Coronary artery (tissue), 2 donors: ENCODE results near the gene STS.
"Not testable (repeated sequence)": the region's sequence is repeated elsewhere in the genome, so short reads cannot be mapped to it uniquely, and the experiment has no call there.

Source experiments
- DNase-seq: peaks from one replicate; pipeline ENCODE4 v3.0.0-alpha.2; 2017; ENCODE audit warnings: low spot score
- H3K27ac ChIP-seq, 2 donors: fragments of 200-600 bp; sonication (generic); one replicate each; pipeline ENCODE4 v1.5.1; 2016 to 2019
- H3K4me3 ChIP-seq: fragments of 200-600 bp; sonication (generic); 2 replicates; pipeline ENCODE4 v1.5.1; 2016; ENCODE audit warnings: mild to moderate bottlenecking, moderate library complexity
- TF ChIP-seq, protein P1 (sequence below): fragments of 200-600 bp; sonication (generic); IDR thresholded peaks from one replicate; pipeline ENCODE4 v1.5.1; 2019; ENCODE audit warnings: antibody characterized with exemption

STS gene

DNA sequence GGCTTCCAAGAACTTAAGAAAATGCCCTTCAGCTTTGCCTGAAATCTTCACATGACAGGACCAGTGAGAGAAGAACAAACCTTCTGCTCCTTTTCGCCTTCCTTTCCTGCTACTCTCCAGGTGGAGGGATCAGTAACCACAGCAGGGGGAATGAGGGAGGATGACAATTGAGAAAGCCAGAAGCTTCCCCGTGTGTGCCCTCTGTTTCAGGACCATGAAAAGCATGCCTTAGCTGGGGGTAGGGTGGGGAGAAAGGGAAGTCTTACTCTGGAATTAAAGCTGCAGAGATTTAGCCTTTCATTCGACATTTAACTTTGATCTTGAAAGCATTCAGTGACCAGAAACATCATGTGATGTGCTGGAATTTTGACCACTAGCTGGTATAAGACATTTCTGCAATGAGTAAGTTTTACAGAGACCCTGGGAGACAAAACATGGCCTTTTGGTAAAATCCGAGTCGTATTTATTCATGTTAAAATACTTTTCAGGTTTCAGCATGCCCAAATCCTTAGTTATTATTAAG, 11.0 kb downstream of the STS start:
- H3K4me3 ChIP-seq: no peak overlapping the region
- TF ChIP-seq, protein P1, sequence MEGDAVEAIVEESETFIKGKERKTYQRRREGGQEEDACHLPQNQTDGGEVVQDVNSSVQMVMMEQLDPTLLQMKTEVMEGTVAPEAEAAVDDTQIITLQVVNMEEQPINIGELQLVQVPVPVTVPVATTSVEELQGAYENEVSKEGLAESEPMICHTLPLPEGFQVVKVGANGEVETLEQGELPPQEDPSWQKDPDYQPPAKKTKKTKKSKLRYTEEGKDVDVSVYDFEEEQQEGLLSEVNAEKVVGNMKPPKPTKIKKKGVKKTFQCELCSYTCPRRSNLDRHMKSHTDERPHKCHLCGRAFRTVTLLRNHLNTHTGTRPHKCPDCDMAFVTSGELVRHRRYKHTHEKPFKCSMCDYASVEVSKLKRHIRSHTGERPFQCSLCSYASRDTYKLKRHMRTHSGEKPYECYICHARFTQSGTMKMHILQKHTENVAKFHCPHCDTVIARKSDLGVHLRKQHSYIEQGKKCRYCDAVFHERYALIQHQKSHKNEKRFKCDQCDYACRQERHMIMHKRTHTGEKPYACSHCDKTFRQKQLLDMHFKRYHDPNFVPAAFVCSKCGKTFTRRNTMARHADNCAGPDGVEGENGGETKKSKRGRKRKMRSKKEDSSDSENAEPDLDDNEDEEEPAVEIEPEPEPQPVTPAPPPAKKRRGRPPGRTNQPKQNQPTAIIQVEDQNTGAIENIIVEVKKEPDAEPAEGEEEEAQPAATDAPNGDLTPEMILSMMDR: no peak
- no peak for DNase-seq
- H3K27ac ChIP-seq: no peak overlapping the region

DNA sequence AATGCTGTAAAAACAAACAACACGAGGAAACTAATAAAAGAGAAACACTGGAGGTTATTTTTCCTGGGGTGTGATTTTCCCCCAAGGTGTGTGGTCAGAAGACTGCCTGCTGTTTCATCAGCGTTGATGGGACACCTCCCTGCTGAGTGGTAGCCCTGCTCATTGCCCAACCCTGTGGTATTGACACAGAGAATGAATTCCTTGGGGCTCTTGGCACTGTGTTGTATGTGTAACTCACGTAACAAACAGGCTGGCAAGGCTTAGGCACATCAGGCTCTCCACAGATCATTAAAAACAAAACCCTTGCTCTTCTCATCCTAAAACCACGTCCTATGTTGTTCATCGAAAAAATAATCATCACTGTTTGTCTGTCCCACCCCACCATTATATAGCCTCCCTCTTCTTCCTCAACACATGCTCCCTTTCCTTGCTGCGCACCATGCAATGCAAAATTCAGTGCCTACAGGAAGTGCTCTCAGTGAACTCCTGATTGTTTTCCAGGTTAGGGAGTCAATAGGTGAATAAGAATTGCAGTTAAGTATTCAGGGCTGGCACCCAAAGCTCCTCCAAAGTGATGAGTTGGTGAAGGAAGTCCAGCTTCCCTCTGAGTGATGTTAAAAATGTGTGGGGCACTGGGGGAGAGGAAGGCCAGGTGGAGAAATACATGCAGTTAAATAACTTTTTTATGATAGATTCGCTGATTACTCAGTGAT, 11.8 kb downstream of the STS start:
- TF ChIP-seq, protein P1: no peak
- Histone ChIP-seq H3K4me3 (no peak overlapping the region), H3K27ac (no peak overlapping the region)
- DNase-seq: no peak

DNA sequence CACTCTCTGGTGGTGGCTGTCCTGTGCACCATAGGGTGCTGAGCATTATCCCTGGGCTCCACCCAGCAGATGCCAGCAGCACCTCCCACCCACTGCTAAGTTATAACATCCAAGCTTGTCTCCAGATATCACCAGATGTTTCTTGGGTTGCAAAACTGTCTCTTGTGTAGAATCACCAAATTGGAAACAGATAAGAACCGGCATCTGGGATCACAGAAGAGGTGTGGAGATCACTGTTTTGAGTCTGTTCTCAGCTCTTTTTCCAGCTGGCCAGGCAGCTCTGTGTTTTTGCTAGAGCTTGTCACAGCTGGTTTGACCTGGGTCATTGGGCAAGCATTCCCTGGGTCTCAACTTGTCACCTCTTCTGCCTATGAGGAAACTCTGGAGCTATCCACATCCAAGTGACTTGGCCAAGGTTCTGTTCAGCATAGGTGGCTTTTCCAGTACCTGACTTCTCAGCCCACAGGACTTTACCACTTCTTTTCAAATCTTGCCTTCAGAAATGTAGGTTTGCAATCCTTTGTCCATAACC, 15.7 kb downstream of the STS start:
- no peak overlapping the region for H3K27ac ChIP-seq
- TF ChIP-seq, protein P1: no peak
- no peak for DNase-seq
- no peak overlapping the region for H3K4me3 ChIP-seq

DNA sequence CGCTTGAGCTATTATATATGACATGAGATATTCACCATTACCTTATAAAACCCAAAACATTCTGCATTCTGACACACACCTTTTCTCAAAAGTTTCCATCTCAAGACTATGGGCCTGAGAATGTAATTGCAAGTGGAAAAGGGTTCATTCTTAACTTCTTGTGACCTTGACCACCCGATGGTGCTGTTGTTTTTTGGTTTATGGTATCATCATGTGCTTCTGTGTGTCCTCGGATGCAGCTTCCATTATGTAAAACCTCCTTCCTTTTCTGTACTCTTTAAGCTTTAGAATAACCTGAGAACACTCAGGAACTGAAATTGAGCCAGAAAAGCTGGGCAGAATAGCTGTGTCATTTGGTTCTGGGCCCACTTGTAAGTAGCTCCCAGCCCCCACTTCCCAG, 16.7 kb downstream of the STS start:
- no peak for DNase-seq
- Histone ChIP-seq H3K4me3 (no peak overlapping the region), H3K27ac (no peak overlapping the region)
- TF ChIP-seq, protein P1: no peak

DNA sequence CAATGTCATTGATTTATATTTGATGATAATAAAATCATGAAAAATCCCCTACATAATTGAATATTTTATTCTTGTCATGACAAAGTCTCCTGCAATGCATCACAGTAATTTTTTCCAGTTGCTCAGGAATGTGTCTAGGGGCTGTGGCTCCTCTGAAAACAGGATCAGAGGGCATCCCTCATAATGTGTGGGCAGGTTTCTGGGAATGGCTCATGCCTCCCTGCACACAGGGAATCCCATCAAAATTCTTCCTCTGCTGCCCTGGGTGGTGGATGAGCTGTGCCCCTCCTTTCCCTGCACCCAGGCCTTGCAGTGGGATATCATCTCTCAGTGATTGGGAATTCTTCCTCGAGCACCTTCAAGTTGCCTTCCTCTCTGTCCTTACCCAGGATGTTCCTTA, 20.9 kb downstream of the STS start:
- H3K4me3 ChIP-seq: no peak overlapping the region
- no peak for DNase-seq
- H3K27ac ChIP-seq: no peak overlapping the region
- TF ChIP-seq, protein P1: no peak

DNA sequence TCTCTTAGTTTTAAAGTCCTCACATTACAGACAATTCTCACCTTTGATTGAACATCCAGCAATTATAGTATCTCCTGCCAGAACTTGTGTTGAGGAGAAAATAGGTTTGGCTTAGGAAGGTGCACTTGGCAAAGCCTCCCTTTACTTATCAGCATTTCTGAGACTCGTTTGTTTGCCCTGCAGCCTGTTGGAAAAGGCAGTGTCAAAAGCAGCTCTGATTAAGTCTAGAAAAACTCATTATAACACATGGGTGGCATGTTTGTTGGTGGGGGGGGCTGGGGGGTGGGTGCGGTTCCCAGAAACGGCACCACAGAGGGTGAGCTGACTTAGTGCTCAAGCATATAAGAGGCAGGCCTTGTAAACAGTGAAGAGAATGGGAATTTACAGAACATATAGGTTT, 22.1 kb downstream of the STS start:
- TF ChIP-seq, protein P1: no peak
- H3K4me3 ChIP-seq: no peak overlapping the region
- no peak overlapping the region for H3K27ac ChIP-seq
- DNase-seq: no peak

DNA sequence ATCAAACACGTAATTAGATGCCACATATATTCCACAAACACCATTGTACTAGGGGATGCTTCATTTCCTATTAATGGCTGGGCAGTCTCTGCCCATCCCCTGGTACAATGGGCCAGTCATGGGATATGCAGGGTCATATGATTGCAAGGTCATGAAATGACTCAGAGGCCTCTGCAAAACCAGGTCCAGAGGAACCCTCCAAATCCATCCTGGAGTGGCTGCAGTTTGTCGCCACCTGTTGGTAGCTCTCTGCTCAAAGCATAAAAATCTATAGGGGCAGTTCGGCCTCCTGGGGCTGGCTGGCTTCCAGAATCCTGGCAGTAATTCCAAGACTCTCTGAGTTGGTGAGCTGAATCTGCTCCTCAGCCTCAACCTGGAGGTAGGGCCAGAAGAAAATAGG, 23.4 kb downstream of the STS start:
- no peak for DNase-seq
- no peak overlapping the region for H3K27ac ChIP-seq
- TF ChIP-seq, protein P1: no peak
- no peak overlapping the region for H3K4me3 ChIP-seq

DNA sequence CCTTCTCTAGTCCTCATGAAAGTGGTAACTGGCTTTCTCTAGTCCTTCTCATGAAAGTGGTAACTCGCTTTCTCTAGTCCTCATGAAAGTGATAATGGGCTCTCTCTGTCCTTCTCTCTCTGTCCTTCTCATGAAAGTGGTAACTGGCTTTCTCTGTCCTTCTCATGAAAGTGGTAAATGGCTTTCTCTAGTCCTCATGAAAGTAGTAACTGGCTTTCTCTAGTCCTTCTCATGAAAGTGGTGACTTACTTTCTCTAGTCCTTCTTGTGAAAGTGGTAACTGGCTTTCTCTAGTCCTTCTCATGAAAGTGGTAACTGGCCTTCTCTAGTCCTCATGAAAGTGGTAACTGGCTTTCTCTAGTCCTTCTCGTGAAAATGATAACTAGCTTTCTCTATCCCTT, 31.3 kb downstream of the STS start:
- not testable (repeated sequence) for H3K4me3 ChIP-seq, DNase-seq, H3K27ac ChIP-seq
